ENCODE results near the gene RHBDL1.

Gene RHBDL1

DNA sequence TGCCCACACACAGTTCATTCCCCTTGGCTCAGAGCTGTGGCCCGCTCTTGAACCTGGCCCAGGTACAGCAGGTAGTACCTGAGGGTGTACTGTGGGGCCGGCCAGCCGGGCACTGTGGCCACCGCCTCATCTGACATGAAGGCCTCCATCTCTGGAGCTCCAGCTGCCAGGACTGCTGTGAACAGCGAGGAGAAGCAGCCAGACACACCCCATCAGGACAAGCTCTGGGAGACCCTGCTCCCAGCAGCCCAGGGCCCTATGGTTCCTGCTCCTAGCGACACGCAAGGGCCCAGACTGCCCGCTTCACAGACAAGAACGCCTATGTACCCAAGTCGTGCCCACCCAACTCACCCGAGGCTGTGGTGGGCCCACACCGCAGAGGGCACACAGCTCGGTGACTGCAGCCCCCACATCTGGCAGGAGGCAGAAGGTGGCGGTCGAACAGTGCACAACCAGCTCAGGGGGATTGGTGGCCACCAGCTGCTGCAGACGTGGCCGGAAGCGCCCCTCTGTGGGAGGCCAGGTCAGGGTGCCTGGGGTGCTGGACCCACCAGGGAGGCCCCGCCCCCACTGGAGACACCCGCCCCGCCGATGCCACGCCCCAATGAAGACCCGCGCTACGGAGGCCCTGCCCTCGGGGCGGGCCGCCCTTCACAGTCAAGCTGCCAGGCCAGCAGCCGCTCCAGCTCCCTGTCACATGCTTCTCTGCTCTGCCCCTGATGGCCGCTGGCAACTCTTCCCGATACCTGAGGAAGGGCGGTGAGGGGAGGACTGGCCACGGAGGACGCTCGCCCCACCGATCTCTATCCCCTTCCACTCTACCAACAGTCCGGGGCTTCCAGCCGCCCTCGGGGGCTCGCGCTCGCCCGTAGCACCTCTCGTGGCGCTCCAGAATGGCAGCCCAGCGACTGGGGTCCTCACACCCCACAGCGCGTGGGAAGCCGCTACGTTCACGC, 3.7 kb downstream of the RHBDL1 start (continued):
- TF ChIP-seq, protein P1, sequence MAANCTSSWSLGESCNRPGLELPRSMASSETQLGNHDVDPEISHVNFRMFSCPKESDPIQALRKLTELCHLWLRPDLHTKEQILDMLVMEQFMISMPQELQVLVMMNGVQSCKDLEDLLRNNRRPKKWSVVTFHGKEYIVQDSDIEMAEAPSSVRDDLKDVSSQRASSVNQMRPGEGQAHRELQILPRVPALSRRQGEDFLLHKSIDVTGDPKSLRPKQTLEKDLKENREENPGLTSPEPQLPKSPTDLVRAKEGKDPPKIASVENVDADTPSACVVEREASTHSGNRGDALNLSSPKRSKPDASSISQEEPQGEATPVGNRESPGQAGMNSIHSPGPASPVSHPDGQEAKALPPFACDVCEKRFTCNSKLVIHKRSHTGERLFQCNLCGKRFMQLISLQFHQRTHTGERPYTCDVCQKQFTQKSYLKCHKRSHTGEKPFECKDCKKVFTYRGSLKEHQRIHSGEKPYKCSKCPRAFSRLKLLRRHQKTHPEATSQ (tag by site-specific recombination; IDR thresholded peaks at IDR 0.05), result no peak
- TF ChIP-seq, protein P2, sequence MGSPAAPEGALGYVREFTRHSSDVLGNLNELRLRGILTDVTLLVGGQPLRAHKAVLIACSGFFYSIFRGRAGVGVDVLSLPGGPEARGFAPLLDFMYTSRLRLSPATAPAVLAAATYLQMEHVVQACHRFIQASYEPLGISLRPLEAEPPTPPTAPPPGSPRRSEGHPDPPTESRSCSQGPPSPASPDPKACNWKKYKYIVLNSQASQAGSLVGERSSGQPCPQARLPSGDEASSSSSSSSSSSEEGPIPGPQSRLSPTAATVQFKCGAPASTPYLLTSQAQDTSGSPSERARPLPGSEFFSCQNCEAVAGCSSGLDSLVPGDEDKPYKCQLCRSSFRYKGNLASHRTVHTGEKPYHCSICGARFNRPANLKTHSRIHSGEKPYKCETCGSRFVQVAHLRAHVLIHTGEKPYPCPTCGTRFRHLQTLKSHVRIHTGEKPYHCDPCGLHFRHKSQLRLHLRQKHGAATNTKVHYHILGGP (tag by site-specific recombination; IDR thresholded peaks at IDR 0.05), result no peak
- TF ChIP-seq, protein P3, sequence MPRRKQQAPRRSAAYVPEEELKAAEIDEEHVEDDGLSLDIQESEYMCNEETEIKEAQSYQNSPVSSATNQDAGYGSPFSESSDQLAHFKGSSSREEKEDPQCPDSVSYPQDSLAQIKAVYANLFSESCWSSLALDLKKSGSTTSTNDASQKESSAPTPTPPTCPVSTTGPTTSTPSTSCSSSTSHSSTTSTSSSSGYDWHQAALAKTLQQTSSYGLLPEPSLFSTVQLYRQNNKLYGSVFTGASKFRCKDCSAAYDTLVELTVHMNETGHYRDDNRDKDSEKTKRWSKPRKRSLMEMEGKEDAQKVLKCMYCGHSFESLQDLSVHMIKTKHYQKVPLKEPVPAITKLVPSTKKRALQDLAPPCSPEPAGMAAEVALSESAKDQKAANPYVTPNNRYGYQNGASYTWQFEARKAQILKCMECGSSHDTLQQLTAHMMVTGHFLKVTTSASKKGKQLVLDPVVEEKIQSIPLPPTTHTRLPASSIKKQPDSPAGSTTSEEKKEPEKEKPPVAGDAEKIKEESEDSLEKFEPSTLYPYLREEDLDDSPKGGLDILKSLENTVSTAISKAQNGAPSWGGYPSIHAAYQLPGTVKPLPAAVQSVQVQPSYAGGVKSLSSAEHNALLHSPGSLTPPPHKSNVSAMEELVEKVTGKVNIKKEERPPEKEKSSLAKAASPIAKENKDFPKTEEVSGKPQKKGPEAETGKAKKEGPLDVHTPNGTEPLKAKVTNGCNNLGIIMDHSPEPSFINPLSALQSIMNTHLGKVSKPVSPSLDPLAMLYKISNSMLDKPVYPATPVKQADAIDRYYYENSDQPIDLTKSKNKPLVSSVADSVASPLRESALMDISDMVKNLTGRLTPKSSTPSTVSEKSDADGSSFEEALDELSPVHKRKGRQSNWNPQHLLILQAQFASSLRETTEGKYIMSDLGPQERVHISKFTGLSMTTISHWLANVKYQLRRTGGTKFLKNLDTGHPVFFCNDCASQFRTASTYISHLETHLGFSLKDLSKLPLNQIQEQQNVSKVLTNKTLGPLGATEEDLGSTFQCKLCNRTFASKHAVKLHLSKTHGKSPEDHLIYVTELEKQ (tag by site-specific recombination; IDR thresholded peaks at IDR 0.05; ENCODE audit: borderline replicate concordance), result no peak
- no peak for TF ChIP-seq FEZF1 (tag by site-specific recombination; IDR thresholded peaks at IDR 0.05)
- TF ChIP-seq ZNF510 (tag by site-specific recombination; IDR thresholded peaks at IDR 0.05; ENCODE audit: insufficient replicate concordance), result no peak
- peak; percentile 74 for TF ChIP-seq ZBTB26 (tag by site-specific recombination; optimal IDR thresholded peaks at IDR 0.05)
- TF ChIP-seq ZBTB8A (tag by site-specific recombination; IDR thresholded peaks at IDR 0.05), result peak; percentile 52
- peak; percentile 88 for TF ChIP-seq KLF17 (tag by site-specific recombination; IDR thresholded peaks at IDR 0.05)
- TF ChIP-seq ZNF280C (tag by site-specific recombination; IDR thresholded peaks at IDR 0.05), result no peak
- peak; percentile 62; the same call in 1 of the 2 replicates for TF ChIP-seq YY1 (tag by site-specific recombination; IDR thresholded peaks at IDR 0.05)
- no peak for TF ChIP-seq ZNF555 (tag by site-specific recombination; conservative IDR thresholded peaks at IDR 0.05)
- TF ChIP-seq ZNF433 (tag by site-specific recombination; IDR thresholded peaks at IDR 0.05; ENCODE audit: low read depth), result no peak
- TF ChIP-seq ZNF184 (tag by site-specific recombination; IDR thresholded peaks at IDR 0.05), result no peak
- peak; percentile 8 for TF ChIP-seq ZNF341 (tag by site-specific recombination; IDR thresholded peaks at IDR 0.05; ENCODE audit: low read depth)
- no peak for TF ChIP-seq ZNF514 (tag by site-specific recombination; IDR thresholded peaks at IDR 0.05)
- TF ChIP-seq, protein P4, sequence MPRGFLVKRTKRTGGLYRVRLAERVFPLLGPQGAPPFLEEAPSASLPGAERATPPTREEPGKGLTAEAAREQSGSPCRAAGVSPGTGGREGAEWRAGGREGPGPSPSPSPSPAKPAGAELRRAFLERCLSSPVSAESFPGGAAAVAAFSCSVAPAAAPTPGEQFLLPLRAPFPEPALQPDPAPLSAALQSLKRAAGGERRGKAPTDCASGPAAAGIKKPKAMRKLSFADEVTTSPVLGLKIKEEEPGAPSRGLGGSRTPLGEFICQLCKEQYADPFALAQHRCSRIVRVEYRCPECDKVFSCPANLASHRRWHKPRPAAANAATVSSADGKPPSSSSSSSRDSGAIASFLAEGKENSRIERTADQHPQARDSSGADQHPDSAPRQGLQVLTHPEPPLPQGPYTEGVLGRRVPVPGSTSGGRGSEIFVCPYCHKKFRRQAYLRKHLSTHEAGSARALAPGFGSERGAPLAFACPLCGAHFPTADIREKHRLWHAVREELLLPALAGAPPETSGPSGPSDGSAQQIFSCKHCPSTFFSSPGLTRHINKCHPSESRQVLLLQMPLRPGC (tag by site-specific recombination; IDR thresholded peaks at IDR 0.05), result peak; percentile 27; the same call in 1 of the 2 replicates
- no peak for TF ChIP-seq ZNF311 (tag by site-specific recombination; IDR thresholded peaks at IDR 0.05; ENCODE audit: borderline replicate concordance)
- TF ChIP-seq ZNF548 (tag by site-specific recombination; IDR thresholded peaks at IDR 0.05), result no peak
- peak; percentile 57; the same call in 1 of the 2 replicates for TF ChIP-seq ZNF629 (tag by site-specific recombination; IDR thresholded peaks at IDR 0.05)
- no peak; the same call in none of the 2 replicates for TF ChIP-seq ZNF501 (tag by site-specific recombination; IDR thresholded peaks at IDR 0.05)
- TF ChIP-seq ZFP69B (tag by site-specific recombination; IDR thresholded peaks at IDR 0.05), result peak; percentile 99
- TF ChIP-seq ZNF843 (tag by site-specific recombination; IDR thresholded peaks at IDR 0.05), result no peak
- no peak for TF ChIP-seq ZNF175 (tag by site-specific recombination; IDR thresholded peaks at IDR 0.05)
- TF ChIP-seq ZNF10 (tag by site-specific recombination; IDR thresholded peaks at IDR 0.05), result peak; percentile 74
- TF ChIP-seq ZBTB20 (tag by site-specific recombination; IDR thresholded peaks at IDR 0.05), result no peak
